ENCODE results near the gene CARD9.
A peak's percentile ranks its signal among the peaks of the same experiment; 100 is the strongest.
"Not testable (repeated sequence)": the region's sequence is repeated elsewhere in the genome, so short reads cannot be mapped to it uniquely, and the experiment has no call there.

The CARD9 gene

DNA sequence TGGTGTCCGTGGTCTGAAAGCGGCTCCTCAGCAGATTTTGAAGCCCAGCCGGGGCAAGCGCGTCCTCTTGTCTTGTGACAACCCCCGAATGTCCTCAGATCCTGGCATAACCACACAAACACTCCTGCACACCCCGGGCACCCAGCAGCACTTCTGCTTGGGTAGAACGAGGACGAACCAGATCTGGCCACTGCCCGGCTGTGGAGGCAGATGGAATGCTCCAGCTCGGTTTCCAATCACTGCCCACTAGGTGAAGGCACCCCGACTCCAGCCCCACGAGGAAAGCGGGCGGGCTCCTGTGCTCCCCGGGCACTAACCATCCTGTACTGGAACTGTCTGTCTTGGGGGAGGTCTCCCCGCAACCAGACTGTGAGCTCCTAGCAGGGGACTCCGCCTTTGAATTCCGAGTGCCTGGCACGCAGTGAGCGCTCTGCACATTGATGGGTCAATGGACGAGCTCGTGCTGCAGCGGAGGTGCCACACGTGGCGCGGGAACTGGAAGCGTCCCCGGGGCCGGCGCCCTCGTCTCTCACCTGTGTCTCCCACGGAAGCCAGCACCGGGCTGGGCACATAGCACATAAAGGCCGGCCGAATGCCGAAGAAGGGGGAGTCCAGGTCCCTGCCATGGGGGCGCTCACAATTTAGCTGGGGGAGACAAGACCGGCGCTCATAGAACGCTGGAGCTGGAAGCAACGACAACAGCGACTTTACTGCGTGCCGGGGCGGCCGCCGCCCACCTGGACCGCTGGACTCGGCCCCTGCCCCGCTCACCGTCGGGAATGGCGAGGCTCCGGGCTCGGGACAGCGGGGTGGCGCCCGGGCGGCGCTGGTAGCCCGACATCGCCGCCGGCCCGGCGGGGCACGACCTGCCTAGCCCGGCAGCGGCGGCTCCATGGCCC, 36.3 kb upstream of the CARD9 start:
- no peaks in the 10 kb centered on the region for H3K27me3 ChIP-seq (ENCODE audit: insufficient read depth, low read length)

DNA sequence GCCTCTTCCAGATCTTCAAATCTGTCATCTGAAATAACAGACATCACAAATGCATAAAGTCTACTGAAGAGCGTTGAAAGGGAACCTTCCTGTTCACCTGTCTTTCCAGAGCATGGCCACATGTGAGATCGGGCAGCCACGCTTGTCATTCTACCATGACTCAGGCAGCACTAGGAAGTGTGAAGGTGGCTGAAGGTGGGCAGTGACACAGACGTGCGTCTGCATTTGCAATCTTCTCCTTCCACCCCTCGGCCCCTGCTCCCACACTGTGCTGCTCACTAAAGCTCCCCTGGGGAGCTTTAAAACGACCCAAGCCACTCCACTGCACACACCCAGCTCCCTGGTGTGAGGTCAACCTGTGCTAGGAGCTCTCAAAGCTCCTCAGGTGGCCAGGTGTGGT, 34.4 kb upstream of the CARD9 start:
- Histone ChIP-seq H3K4me1 (ENCODE audit: insufficient read depth, low read length) (peaks cover 3% of the 10 kb centered on the region; the same call in 1 of the 2 replicates), H3K9me3 (ENCODE audit: insufficient read depth, low read depth, low read length) (no peaks in the 10 kb centered on the region), H3K27me3 (ENCODE audit: insufficient read depth, low read length) (no peaks in the 10 kb centered on the region), H3K36me3 (ENCODE audit: insufficient read depth, low read depth, low read length) (peaks cover 62% of the 10 kb centered on the region), H3K4me3 (ENCODE audit: low read length) (no peak overlapping the region), H3K27ac (ENCODE audit: low read length) (no peak overlapping the region), H3K9ac (ENCODE audit: low read depth, low read length) (no peak overlapping the region)

More for the DNA sequence above, 36.3 kb upstream of the CARD9 start:
- no peaks in the 10 kb centered on the region for H3K9me3 ChIP-seq (ENCODE audit: insufficient read depth, low read depth, low read length)
- H3K27ac ChIP-seq (ENCODE audit: low read length), result peak overlapping the region; percentile 46
- peaks cover 66% of the 10 kb centered on the region for H3K36me3 ChIP-seq (ENCODE audit: insufficient read depth, low read depth, low read length)
- H3K4me1 ChIP-seq (ENCODE audit: insufficient read depth, low read length), result peaks cover 3% of the 10 kb centered on the region; the same call in 1 of the 2 replicates
- H3K9ac ChIP-seq (ENCODE audit: low read depth, low read length), result peak overlapping the region; percentile 90; the same call in 1 of the 2 replicates
- H3K4me3 ChIP-seq (ENCODE audit: low read length), result peak overlapping the region; percentile 86

DNA sequence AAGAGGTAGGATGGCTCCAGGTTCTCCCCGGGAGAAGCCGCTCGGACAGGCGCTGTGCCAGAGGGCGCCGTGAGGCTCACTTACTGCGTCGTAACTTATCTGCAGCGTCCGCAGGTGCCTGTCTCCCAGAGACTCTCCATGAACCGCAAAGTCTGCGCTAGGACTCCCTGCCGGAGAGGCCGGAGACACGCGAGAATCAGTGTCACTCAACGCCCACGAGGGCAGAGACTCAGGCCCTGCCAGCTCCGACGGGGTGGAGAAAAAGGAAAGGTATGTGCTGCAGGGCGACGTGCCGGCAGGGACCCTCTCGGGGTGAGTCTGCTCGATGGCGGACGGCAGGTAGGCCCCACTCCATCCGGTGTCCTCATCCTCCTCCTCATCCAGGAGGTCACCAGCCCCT, 33.6 kb upstream of the CARD9 start:
- H3K9ac ChIP-seq (ENCODE audit: low read depth, low read length); H3K9me3 ChIP-seq (ENCODE audit: insufficient read depth, low read depth, low read length); H3K27me3 ChIP-seq (ENCODE audit: insufficient read depth, low read length); H3K4me3 ChIP-seq (ENCODE audit: low read length); H3K27ac ChIP-seq (ENCODE audit: low read length); H3K4me1 ChIP-seq (ENCODE audit: insufficient read depth, low read length): not testable (repeated sequence)
- peaks cover 60% of the 10 kb centered on the region for H3K36me3 ChIP-seq (ENCODE audit: insufficient read depth, low read depth, low read length)

DNA sequence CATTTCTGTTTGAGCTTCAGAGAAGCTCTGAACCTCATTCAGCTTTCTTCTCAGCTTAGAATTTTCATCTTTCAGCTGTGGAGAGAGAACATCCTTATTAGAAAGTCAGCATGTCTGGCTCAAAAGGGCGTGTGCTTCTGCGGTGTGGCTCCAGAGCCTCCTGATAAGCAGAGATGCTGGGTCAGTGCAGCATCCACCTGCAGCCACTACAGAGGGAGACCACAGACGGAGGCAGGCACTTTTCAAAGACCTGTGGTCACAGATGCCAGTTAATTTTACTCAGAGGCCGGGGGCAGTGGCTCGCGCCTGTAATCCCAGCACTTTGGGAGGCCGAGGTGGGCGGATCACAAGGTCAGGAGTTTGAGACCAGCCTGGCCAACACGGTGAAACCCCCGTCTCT, 32.4 kb upstream of the CARD9 start:
- not testable (repeated sequence) for H3K9me3 ChIP-seq (ENCODE audit: insufficient read depth, low read depth, low read length); H3K27ac ChIP-seq (ENCODE audit: low read length); H3K9ac ChIP-seq (ENCODE audit: low read depth, low read length); H3K4me3 ChIP-seq (ENCODE audit: low read length); H3K4me1 ChIP-seq (ENCODE audit: insufficient read depth, low read length); H3K27me3 ChIP-seq (ENCODE audit: insufficient read depth, low read length)
- H3K36me3 ChIP-seq (ENCODE audit: insufficient read depth, low read depth, low read length), result peaks cover 64% of the 10 kb centered on the region

DNA sequence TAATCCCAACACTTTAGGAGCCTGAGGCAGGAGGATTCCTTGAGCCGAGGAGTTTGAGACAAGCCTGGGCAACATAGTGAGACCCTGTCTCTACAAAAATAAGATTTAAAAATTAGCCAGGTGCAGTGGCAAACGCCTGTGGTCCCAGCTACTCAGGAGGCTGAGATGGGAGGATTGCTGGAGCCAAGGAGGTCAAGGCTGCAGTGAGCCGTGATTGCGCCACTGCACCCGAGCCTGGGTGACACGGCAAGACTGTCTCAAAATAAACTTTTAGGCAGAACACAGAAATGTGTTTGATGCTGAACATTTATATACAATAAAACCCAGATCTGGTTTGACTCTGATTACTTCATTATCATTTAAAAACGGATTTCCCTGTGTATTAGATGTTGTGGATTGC, 32.0 kb upstream of the CARD9 start:
- Histone ChIP-seq H3K36me3 (ENCODE audit: insufficient read depth, low read depth, low read length) (peaks cover 64% of the 10 kb centered on the region), H3K9ac (ENCODE audit: low read depth, low read length) (no peak overlapping the region), H3K27ac (ENCODE audit: low read length) (no peak overlapping the region), H3K27me3 (ENCODE audit: insufficient read depth, low read length) (no peaks in the 10 kb centered on the region), H3K4me1 (ENCODE audit: insufficient read depth, low read length) (peaks cover 3% of the 10 kb centered on the region; the same call in 1 of the 2 replicates), H3K9me3 (ENCODE audit: insufficient read depth, low read depth, low read length) (no peaks in the 10 kb centered on the region), H3K4me3 (ENCODE audit: low read length) (no peak overlapping the region)

DNA sequence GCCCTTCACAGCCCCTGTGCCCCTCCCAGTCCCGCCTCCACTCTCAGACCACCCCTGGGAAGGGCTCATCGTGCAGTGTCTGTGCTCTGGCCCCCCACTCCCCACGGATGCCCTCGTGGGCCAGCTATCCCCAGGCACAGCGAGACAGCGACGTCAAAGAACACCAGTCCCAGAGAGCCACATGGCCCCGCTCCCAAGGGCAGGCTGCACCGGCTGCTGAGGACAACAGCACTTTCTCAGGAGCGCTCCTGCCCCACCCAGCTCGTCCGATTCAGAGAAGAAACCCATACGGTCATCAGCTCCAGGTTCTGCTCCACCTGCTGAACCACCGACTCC, 31.3 kb upstream of the CARD9 start:
- no peaks in the 10 kb centered on the region for H3K27me3 ChIP-seq (ENCODE audit: insufficient read depth, low read length)
- H3K4me3 ChIP-seq (ENCODE audit: low read length), result no peak overlapping the region
- H3K27ac ChIP-seq (ENCODE audit: low read length), result no peak overlapping the region
- peaks cover 64% of the 10 kb centered on the region for H3K36me3 ChIP-seq (ENCODE audit: insufficient read depth, low read depth, low read length)
- H3K9me3 ChIP-seq (ENCODE audit: insufficient read depth, low read depth, low read length), result no peaks in the 10 kb centered on the region
- no peak overlapping the region for H3K9ac ChIP-seq (ENCODE audit: low read depth, low read length)
- H3K4me1 ChIP-seq (ENCODE audit: insufficient read depth, low read length), result peaks cover 3% of the 10 kb centered on the region; the same call in 1 of the 2 replicates

DNA sequence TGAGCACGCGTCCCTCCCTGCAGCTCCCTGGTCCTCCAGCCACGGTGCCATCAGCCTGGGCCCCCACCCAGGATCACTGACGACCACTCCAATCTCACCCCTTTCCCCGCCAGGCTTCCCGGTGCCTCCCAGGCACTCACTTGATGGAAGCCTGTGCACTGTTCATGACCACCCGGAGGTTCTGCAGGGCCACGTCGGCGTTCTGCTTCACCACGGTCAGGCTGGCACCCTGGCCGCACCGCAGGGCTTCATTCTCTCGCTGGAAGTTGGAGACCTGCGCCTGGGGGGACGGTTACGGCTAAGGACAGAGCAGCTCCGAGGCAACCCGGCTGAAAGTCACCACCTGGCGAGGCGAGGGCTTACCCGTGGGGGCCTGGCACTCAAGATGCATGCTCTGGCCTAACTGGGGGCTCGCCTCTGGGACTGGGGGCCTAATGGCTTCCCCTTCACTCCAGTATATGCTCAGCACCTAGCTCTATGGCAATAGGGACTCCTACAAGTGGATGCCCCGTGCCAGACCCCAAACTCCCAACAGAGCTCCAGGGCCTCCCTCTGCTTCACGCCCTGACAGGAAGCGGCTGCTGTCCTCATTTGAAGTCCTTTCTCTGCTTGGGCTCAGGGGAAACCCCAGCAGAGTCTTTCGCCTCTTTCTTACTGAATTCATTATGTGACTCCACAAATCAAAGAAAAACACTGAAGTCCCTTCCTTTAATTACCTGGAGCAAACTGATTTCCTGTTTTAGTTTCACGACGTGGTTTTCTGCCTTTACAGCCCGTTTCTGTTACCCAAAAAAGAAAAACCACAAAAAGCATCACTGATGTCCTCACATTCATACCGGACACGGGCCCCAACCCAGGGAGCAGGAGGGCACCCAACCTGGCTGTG, 30.7 kb upstream of the CARD9 start:
- Histone ChIP-seq H3K9ac (ENCODE audit: low read depth, low read length) (no peak overlapping the region), H3K27ac (ENCODE audit: low read length) (no peak overlapping the region), H3K9me3 (ENCODE audit: insufficient read depth, low read depth, low read length) (no peaks in the 10 kb centered on the region), H3K27me3 (ENCODE audit: insufficient read depth, low read length) (no peaks in the 10 kb centered on the region), H3K4me1 (ENCODE audit: insufficient read depth, low read length) (no peaks in the 10 kb centered on the region), H3K4me3 (ENCODE audit: low read length) (no peak overlapping the region), H3K36me3 (ENCODE audit: insufficient read depth, low read depth, low read length) (peaks cover 64% of the 10 kb centered on the region)

DNA sequence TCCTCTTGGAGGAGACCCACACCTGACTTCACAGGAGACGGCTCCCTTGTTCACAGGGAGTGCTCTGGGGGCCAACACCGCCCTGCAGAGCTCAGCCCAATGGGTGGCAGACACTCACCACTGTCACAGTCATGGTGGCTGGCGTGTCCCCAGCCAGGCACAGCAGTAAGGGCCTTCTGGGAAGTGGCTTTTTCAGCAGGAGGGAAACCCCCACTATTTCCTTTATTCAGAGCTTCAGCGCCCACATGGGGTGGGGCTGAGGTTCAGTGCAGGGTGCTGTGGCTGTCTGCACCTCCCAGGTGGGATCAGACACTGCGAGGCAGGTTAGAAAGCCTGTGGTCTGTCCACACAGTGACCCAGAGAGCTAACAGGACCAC, 30.1 kb upstream of the CARD9 start:
- Histone ChIP-seq H3K27me3 (ENCODE audit: insufficient read depth, low read length) (no peaks in the 10 kb centered on the region), H3K4me3 (ENCODE audit: low read length) (no peak overlapping the region), H3K9ac (ENCODE audit: low read depth, low read length) (no peak overlapping the region), H3K4me1 (ENCODE audit: insufficient read depth, low read length) (0 out of 2 replicates have a peak, but pooled peaks cover 4% of the 10 kb centered on the region), H3K36me3 (ENCODE audit: insufficient read depth, low read depth, low read length) (peaks cover 66% of the 10 kb centered on the region), H3K27ac (ENCODE audit: low read length) (no peak overlapping the region), H3K9me3 (ENCODE audit: insufficient read depth, low read depth, low read length) (no peaks in the 10 kb centered on the region)

DNA sequence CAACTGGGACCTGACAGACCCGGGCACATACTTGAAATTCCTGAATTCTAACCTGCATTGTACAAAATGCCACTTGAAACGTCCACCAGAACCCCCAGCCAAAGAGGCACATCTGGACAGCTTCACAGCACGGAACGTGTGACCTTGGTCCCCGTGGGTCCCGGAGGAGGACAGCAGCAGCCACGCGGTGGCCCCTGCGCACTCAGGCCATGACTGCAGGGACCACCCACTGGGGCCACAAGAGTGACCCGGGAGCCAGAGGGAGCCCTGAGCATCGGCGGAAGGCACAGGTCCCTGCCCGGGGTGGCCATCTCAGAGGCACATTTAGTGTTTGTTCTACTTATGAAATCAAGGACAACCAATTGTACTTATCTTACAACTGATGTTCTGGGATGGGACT, 28.6 kb upstream of the CARD9 start:
- Histone ChIP-seq H3K36me3 (ENCODE audit: insufficient read depth, low read depth, low read length) (peaks cover 68% of the 10 kb centered on the region), H3K9ac (ENCODE audit: low read depth, low read length) (no peak overlapping the region), H3K9me3 (ENCODE audit: insufficient read depth, low read depth, low read length) (no peaks in the 10 kb centered on the region), H3K4me3 (ENCODE audit: low read length) (no peak overlapping the region), H3K27ac (ENCODE audit: low read length) (no peak overlapping the region), H3K4me1 (ENCODE audit: insufficient read depth, low read length) (0 out of 2 replicates have a peak, but pooled peaks cover 4% of the 10 kb centered on the region), H3K27me3 (ENCODE audit: insufficient read depth, low read length) (no peaks in the 10 kb centered on the region)

DNA sequence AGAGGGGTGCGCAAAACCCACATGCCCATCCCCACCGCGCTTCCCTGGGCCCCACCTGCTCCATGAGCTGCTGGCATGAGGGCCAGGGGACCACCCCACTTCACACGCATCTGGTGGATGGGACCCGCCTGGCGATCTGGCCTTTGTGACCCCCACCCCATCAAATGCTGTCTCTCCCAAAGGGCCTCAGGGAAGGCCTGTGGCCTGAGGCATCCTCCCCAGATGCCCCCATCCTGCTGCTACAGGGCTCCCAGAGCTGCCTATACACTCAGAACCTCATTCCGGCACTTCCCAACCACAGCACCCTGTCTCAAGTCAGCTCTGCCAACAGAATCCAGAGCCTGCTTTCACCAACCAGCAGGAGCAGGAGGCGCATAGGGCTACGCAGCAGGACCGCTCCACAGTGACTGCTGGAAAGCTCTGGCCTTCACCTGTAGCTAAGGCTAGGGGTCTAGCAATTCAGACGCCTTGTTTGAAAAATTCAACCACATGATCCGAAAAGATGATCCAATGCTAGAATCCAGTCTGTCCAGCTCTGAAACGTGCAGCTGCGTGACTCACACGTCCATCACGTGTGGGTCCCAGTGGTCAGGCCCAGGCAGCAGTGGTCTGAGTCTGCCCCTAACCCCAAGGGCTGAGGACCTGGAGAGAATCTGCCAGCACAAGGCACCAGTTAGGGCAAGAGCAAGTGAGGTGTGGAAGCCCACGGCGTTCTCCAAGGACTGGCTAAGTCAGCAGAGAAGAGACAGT, 27.9 kb upstream of the CARD9 start:
- H3K27me3 ChIP-seq (ENCODE audit: insufficient read depth, low read length), result no peaks in the 10 kb centered on the region
- H3K9me3 ChIP-seq (ENCODE audit: insufficient read depth, low read depth, low read length), result no peaks in the 10 kb centered on the region
- 0 out of 2 replicates have a peak, but pooled peaks cover 4% of the 10 kb centered on the region for H3K4me1 ChIP-seq (ENCODE audit: insufficient read depth, low read length)
- no peak overlapping the region for H3K4me3 ChIP-seq (ENCODE audit: low read length)
- no peak overlapping the region for H3K27ac ChIP-seq (ENCODE audit: low read length)
- no peak overlapping the region for H3K9ac ChIP-seq (ENCODE audit: low read depth, low read length)
- peaks cover 68% of the 10 kb centered on the region for H3K36me3 ChIP-seq (ENCODE audit: insufficient read depth, low read depth, low read length)

DNA sequence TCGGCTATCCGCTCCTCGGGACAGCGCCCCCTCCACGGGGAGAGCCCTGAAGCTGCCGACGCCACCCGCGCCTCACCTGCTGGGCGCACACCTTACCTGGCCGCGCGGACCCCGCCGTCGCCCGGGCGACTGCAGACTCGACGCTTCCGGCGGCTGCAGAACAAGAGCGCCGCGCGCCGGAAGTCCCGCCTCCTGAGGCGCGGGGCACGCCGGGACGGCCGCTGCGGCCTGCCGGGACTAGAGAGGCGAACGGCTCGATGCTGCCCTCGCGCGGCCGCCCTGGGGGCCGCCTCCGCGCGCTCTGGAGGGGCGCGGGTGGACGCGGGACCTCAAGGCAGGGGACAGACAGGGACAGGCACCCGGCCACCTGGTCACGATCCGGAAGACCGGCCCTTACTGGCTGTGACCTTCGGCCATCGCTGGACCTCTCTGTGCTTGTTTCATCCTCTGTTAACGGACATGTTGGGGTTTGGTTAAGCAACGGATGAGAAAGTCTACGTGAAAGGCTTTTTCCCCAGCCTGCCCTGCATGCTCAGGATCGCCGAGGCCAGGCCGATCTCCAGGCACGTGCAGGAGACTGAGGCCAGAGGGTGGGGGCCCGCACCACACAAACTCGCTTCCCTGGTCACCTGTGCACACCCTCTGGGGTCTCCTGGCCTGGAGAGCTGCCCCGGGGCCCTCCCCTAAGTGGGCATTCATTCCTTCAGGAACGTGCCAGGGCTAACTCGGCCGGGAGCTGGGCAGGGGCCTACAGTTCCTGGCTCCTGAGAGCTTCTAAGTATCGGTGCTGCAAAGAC, 26.8 kb upstream of the CARD9 start, which contains the start of gene SNAPC4:
Gene SNAPC4 (minus strand): TSS at position 133 of the 797 bp plus-strand sequence. CDS start 1,742 bp downstream, outside the sequence.
- H3K9ac ChIP-seq (ENCODE audit: low read depth, low read length), result peak within 1 kb of the TSS; percentile 85
- H3K9me3 ChIP-seq (ENCODE audit: insufficient read depth, low read depth, low read length), result no peaks in the 10 kb centered on the region
- H3K36me3 ChIP-seq (ENCODE audit: insufficient read depth, low read depth, low read length), result peaks cover 68% of the 10 kb centered on the region
- 0 out of 2 replicates have a peak, but pooled peaks cover 4% of the 10 kb centered on the region for H3K4me1 ChIP-seq (ENCODE audit: insufficient read depth, low read length)
- H3K27ac ChIP-seq (ENCODE audit: low read length), result no peak within 1 kb of the TSS
- peak within 1 kb of the TSS; percentile 92 for H3K4me3 ChIP-seq (ENCODE audit: low read length)
- H3K27me3 ChIP-seq (ENCODE audit: insufficient read depth, low read length), result no peaks in the 10 kb centered on the region

All from iPS-20b (cell line).